Vagina (tissue), 2 donors: Measurements from ENCODE around the gene HECW1. TPM values are rescaled to one million over a fixed set of nuclear protein-coding genes. Genes with fewer than 3 reads are reported as not detected.

Experiments
- DNase-seq, 2 donors: peaks; one replicate each; pipeline ENCODE4 v3.0.0-alpha.2; 2017; ENCODE audit errors: extremely low spot score in 2 of 2
- H3K27ac ChIP-seq: fragments of 200-600 bp; sonication (generic); one replicate; pipeline ENCODE4 v1.5.1; 2019
- H3K27me3 ChIP-seq: fragments of 200-600 bp; sonication (generic); one replicate; pipeline ENCODE4 v1.5.1; 2019
- H3K36me3 ChIP-seq, 2 donors: fragments of 200-600 bp; sonication (generic); one replicate each; pipeline ENCODE4 v1.5.1; 2017 to 2019
- H3K4me1 ChIP-seq: fragments of 200-600 bp; sonication (generic); one replicate; pipeline ENCODE4 v1.5.1; 2019
- H3K4me3 ChIP-seq, 2 donors: fragments of 200-600 bp; sonication (generic); 1 replicate in 1 of 2; 2 replicates in 1 of 2; pipeline ENCODE4 v1.5.1; 2016 to 2019
- H3K9me3 ChIP-seq: fragments of 200-600 bp; sonication (generic); one replicate; pipeline ENCODE4 v1.5.1; 2019
- CTCF ChIP-seq, 3 experiments: fragments of 450-650 bp in 2 of 3; fragments of 200-600 bp in 1 of 3; sonication (generic) in 1 of 3; IDR thresholded peaks; one replicate each; pipeline ENCODE4 v1.5.1; 2017 to 2019; ENCODE audit warnings: antibody characterized with exemption in 3 of 3, mild to moderate bottlenecking in 2 of 3, moderate library complexity in 2 of 3
- POLR2A ChIP-seq, 2 donors: fragments of 450-650 bp; IDR thresholded peaks; one replicate each; pipeline ENCODE4 v1.6.1; 2017; ENCODE audit warnings: antibody characterized with exemption in 2 of 2, mild to moderate bottlenecking in 2 of 2, moderate library complexity in 2 of 2
- POLR2AphosphoS5 ChIP-seq, 2 donors: sonication (generic); formaldehyde crosslinking; IDR thresholded peaks; one replicate each; pipeline ENCODE4 v1.9.0; 2017; ENCODE audit warnings: antibody characterized with exemption in 2 of 2, mild to moderate bottlenecking in 2 of 2, low read depth in 1 of 2; ENCODE audit not compliant: insufficient read depth in 1 of 2
- intact Hi-C: fragments of 100-400 bp; cut with DNase I; formaldehyde crosslinking; loops from one replicate; pipeline ENCODE4 v1.15.1; 2023
- total RNA-seq: library from RNA; depleted of rRNA; stranded (reverse); fragments of >200 nt; gene quantifications from one replicate; pipeline ENCODE4 v1.2.3, GENCODE V29; 2016

The HECW1 gene
- total RNA-seq, 1 donor from 2014 or later, result 2.5 TPM

GRCh38 chr7:43099750-43100149, 12.7 kb upstream of the HECW1 start:
- H3K4me3 ChIP-seq, result no peak overlapping the region
- intact Hi-C loops, result no loop called here
- H3K4me1 ChIP-seq, result no peaks in the 10 kb centered on the region
- no peaks in the 10 kb centered on the region for H3K36me3 ChIP-seq
- no peaks in the 10 kb centered on the region for H3K9me3 ChIP-seq
- H3K27ac ChIP-seq, result no peak overlapping the region
- no peaks in the 10 kb centered on the region for H3K27me3 ChIP-seq
- no peak for DNase-seq
- TF ChIP-seq POLR2A (IDR thresholded peaks at IDR 0.05), result no peak
- no peak for TF ChIP-seq POLR2AphosphoS5 (IDR thresholded peaks at IDR 0.05; ENCODE audit: insufficient read depth in 1 of 2, low read depth in 1 of 2)
- TF ChIP-seq CTCF (IDR thresholded peaks at IDR 0.05), result no peak

- H3K4me1 ChIP-seq, result no peaks in the 10 kb centered on the region
- no peaks in the 10 kb centered on the region for H3K9me3 ChIP-seq
- no peak for TF ChIP-seq POLR2AphosphoS5 (IDR thresholded peaks at IDR 0.05; ENCODE audit: insufficient read depth in 1 of 2, low read depth in 1 of 2)
- no peak for TF ChIP-seq POLR2A (IDR thresholded peaks at IDR 0.05)
- TF ChIP-seq CTCF (IDR thresholded peaks at IDR 0.05), result no peak
- H3K36me3 ChIP-seq, result no peaks in the 10 kb centered on the region
- H3K4me3 ChIP-seq, result no peak overlapping the region
- no peak overlapping the region for H3K27ac ChIP-seq
- no peak for DNase-seq
- no peaks in the 10 kb centered on the region for H3K27me3 ChIP-seq
- intact Hi-C loops, result no loop called here
Observed at GRCh38 chr7:43104874-43105520, 7.5 kb upstream of the HECW1 start.

GRCh38 chr7:43105521-43106120, 6.8 kb upstream of the HECW1 start:
- Histone ChIP-seq H3K36me3 (no peaks in the 10 kb centered on the region), H3K9me3 (no peaks in the 10 kb centered on the region), H3K4me3 (no peak overlapping the region), H3K27me3 (no peaks in the 10 kb centered on the region), H3K27ac (no peak overlapping the region), H3K4me1 (no peaks in the 10 kb centered on the region)
- TF ChIP-seq POLR2AphosphoS5 (IDR thresholded peaks at IDR 0.05; ENCODE audit: insufficient read depth in 1 of 2, low read depth in 1 of 2), result no peak
- no peak for TF ChIP-seq CTCF (IDR thresholded peaks at IDR 0.05)
- no peak for TF ChIP-seq POLR2A (IDR thresholded peaks at IDR 0.05)
- DNase-seq, result no peak
- intact Hi-C loops, result no loop called here

- H3K4me3 ChIP-seq, result no peak overlapping the region
- H3K9me3 ChIP-seq, result no peaks in the 10 kb centered on the region
- TF ChIP-seq POLR2A (IDR thresholded peaks at IDR 0.05), result no peak
- no peak for TF ChIP-seq POLR2AphosphoS5 (IDR thresholded peaks at IDR 0.05; ENCODE audit: insufficient read depth in 1 of 2, low read depth in 1 of 2)
- peak; percentile 23 to 52 (median 29) for TF ChIP-seq CTCF (IDR thresholded peaks at IDR 0.05)
- H3K27ac ChIP-seq, result no peak overlapping the region
- peaks cover 15% of the 10 kb centered on the region for H3K4me1 ChIP-seq
- no peaks in the 10 kb centered on the region for H3K36me3 ChIP-seq
- DNase-seq, result no peak
- intact Hi-C loops, result no loop called here
- H3K27me3 ChIP-seq, result peaks cover 10% of the 10 kb centered on the region
Observed at GRCh38 chr7:43108255-43109011, 4.0 kb upstream of the HECW1 start.
